ENCODE results near the gene GREB1. TPM values are rescaled to one million over a fixed set of nuclear protein-coding genes. Genes with fewer than 3 reads are reported as not detected.

GREB1 gene
- total RNA-seq, 2 donors from 2014 or later, result 3.1 to 7.6 TPM

- Histone ChIP-seq H3K27me3 (no peaks in the 10 kb centered on the region), H3K4me3 (no peak overlapping the region), H3K36me3 (no peaks in the 10 kb centered on the region), H3K9me3 (no peaks in the 10 kb centered on the region), H3K4me1 (peaks cover 0 to 8% of the 10 kb centered on the region in 2 donors), H3K27ac (peak overlapping the region in 1 of 2 donors; percentile 12)
- DNase-seq (ENCODE audit: low spot score), result no peak
- no peak for TF ChIP-seq CTCF (IDR thresholded peaks at IDR 0.05)
Observed at GRCh38 chr2:11676640-11677039, 142.8 kb downstream of the GREB1 start.

GRCh38 chr2:11677136-11678055 is 143.6 kb downstream of the GREB1 start:
- no peak for DNase-seq (ENCODE audit: low spot score)
- Histone ChIP-seq H3K9me3 (no peaks in the 10 kb centered on the region), H3K36me3 (no peaks in the 10 kb centered on the region), H3K4me3 (no peak overlapping the region), H3K27me3 (no peaks in the 10 kb centered on the region), H3K4me1 (peaks cover 0 to 8% of the 10 kb centered on the region in 2 donors), H3K27ac (peak overlapping the region in 1 of 2 donors; percentile 12)
- no peak for TF ChIP-seq CTCF (IDR thresholded peaks at IDR 0.05)

- no peak for DNase-seq (ENCODE audit: low spot score)
- Histone ChIP-seq H3K4me1 (peaks cover 0 to 8% of the 10 kb centered on the region in 2 donors), H3K4me3 (no peak overlapping the region), H3K27me3 (no peaks in the 10 kb centered on the region), H3K27ac (no peak overlapping the region), H3K36me3 (no peaks in the 10 kb centered on the region), H3K9me3 (no peaks in the 10 kb centered on the region)
- no peak for TF ChIP-seq CTCF (IDR thresholded peaks at IDR 0.05)
Observed at GRCh38 chr2:11678306-11678960, 144.6 kb downstream of the GREB1 start.

GRCh38 chr2:11679016-11679415 is 145.2 kb downstream of the GREB1 start:
- Histone ChIP-seq H3K9me3 (no peaks in the 10 kb centered on the region), H3K36me3 (no peaks in the 10 kb centered on the region), H3K4me3 (no peak overlapping the region), H3K27me3 (no peaks in the 10 kb centered on the region), H3K27ac (no peak overlapping the region), H3K4me1 (peaks cover 0 to 8% of the 10 kb centered on the region in 2 donors)
- no peak for TF ChIP-seq CTCF (IDR thresholded peaks at IDR 0.05)
- no peak for DNase-seq (ENCODE audit: low spot score)

GRCh38 chr2:11679486-11680181 is 145.8 kb downstream of the GREB1 start:
- TF ChIP-seq CTCF (IDR thresholded peaks at IDR 0.05), result no peak
- H3K9me3 ChIP-seq, result no peaks in the 10 kb centered on the region
- H3K4me1 ChIP-seq, result peaks cover 0 to 8% of the 10 kb centered on the region in 2 donors
- no peak for DNase-seq (ENCODE audit: low spot score)
- H3K36me3 ChIP-seq, result no peaks in the 10 kb centered on the region
- no peak overlapping the region for H3K4me3 ChIP-seq
- no peak overlapping the region for H3K27ac ChIP-seq
- H3K27me3 ChIP-seq, result no peaks in the 10 kb centered on the region
